Esophagus (tissue), 2 donors: ENCODE data around the gene FBXW10. TPM values are rescaled to one million over a fixed set of nuclear protein-coding genes. Genes with fewer than 3 reads are reported as not detected.
"Not testable (repeated sequence)": the region's sequence is repeated elsewhere in the genome, so short reads cannot be mapped to it uniquely, and the experiment has no call there.

ENCODE experiments used
- H3K27ac ChIP-seq, 2 donors: one replicate each; pipeline ENCODE4 v1.5.1; 2013; ENCODE audit warnings: low read depth in 2 of 2, mild to moderate bottlenecking in 2 of 2, inconsistent platforms in 1 of 2, low read length in 1 of 2, moderate library complexity in 1 of 2
- H3K27me3 ChIP-seq, 2 donors: one replicate each; pipeline ENCODE4 v1.6.1; 2013; ENCODE audit warnings: low read length in 2 of 2, control low read depth in 1 of 2, mild to moderate bottlenecking in 1 of 2; ENCODE audit not compliant: insufficient read depth in 2 of 2, control insufficient read depth in 1 of 2
- H3K36me3 ChIP-seq, 2 donors: one replicate each; pipeline ENCODE4 v1.6.1; 2013; ENCODE audit warnings: low read length in 1 of 2; ENCODE audit not compliant: control insufficient read depth in 2 of 2, insufficient read depth in 2 of 2
- H3K4me1 ChIP-seq, 2 donors: one replicate each; pipeline ENCODE4 v1.6.1; 2013; ENCODE audit warnings: low read length in 1 of 2; ENCODE audit not compliant: control insufficient read depth in 2 of 2, insufficient read depth in 2 of 2
- H3K4me3 ChIP-seq, 2 donors: one replicate each; pipeline ENCODE4 v1.5.1; 2013; ENCODE audit warnings: low read length in 2 of 2, mild to moderate bottlenecking in 2 of 2, low read depth in 1 of 2, moderate library complexity in 1 of 2
- H3K9me3 ChIP-seq, 2 donors: one replicate each; pipeline ENCODE4 v1.6.1; 2013; ENCODE audit warnings: mild to moderate bottlenecking in 2 of 2, low read depth in 1 of 2, low read length in 1 of 2, moderate library complexity in 1 of 2; ENCODE audit not compliant: control insufficient read depth in 2 of 2, insufficient read depth in 1 of 2
- WGBS, 2 donors: extraction: QIAGEN DNeasy Blood & Tissue Kit; methylation state at CpG; one replicate each; pipeline ENCODE4 v1.1.7; 2013; 5-methylcytosine and 5-hydroxymethylcytosine counted together
- polyA plus RNA-seq, 2 donors: library from polyadenylated mRNA; stranded (reverse); fragments of 200-250 nt; gene quantifications; one replicate each; pipeline ENCODE4 v1.2.3, GENCODE V29; 2013
- donor health status: healthy with polysubstance abuse.
- donor health status: Bipolar disorder and iron deficiency.

Gene FBXW10
- polyA plus RNA-seq, 2 donors = 0.16 to 0.39 TPM

DNA sequence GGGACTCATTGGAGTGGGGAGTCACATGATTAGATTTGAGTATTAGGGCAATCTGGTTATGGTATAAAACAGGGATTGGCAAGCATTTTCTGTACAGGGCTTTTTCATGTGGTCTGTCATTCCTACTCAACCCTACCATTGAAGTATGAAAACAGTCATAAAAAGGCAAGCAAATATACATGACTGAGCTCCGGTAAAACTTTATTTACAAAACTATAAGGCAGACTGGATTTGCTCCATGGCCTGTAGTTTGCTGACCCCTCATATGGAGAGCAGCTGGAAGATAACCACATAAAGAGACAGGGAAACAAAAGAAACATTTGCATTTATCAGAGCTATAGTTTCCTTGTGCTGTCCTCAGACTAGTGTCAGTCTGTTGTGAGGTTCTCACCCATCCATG, 83.8 kb downstream of the FBXW10 start:
- not testable (repeated sequence) for H3K36me3 ChIP-seq, H3K27ac ChIP-seq, H3K4me3 ChIP-seq, H3K27me3 ChIP-seq, H3K9me3 ChIP-seq, H3K4me1 ChIP-seq
- whole genome bisulfite sequencing, 2 donors = no CpG with 5 or more reads among the region's 1 CpG

Other genes starting within 250 kb of the FBXW10 start
- gene TBC1D28, start 99.7 kb upstream of the FBXW10 start, polyA plus RNA-seq = not detected
- under 1 TPM; 0.28 to 0.33 TPM for gene FOXO3B, start 61.7 kb upstream of the FBXW10 start, polyA plus RNA-seq
- 10 to 100 TPM; 44.5 to 53.2 TPM for gene TVP23B, start 37.1 kb downstream of the FBXW10 start, polyA plus RNA-seq
- gene PRPSAP2, start 114.1 kb downstream of the FBXW10 start, polyA plus RNA-seq = 10 to 100 TPM; 14.7 to 20.3 TPM
- gene SLC5A10, start 208.1 kb downstream of the FBXW10 start, polyA plus RNA-seq = under 1 TPM; 0.36 to 0.49 TPM